Uterus (tissue), 4 donors: ENCODE data around the gene GCLC. TPM values are rescaled to one million over a fixed set of nuclear protein-coding genes. Genes with fewer than 3 reads are reported as not detected.

Experiments
- DNase-seq, 2 donors: peaks; one replicate each; pipeline ENCODE4 v3.0.0-alpha.2; 2019 to 2020
- H3K27ac ChIP-seq, 2 donors: fragments of 200-600 bp; sonication (generic); 1 replicate in 1 of 2; 2 replicates in 1 of 2; pipeline ENCODE4 v1.5.1; 2016 to 2018
- H3K27me3 ChIP-seq, 2 donors: fragments of 200-600 bp; sonication (generic); one replicate each; pipeline ENCODE4 v1.5.1; 2018 to 2019; ENCODE audit warnings: control low read depth in 1 of 2
- H3K36me3 ChIP-seq, 2 donors: fragments of 200-600 bp; sonication (generic); one replicate each; pipeline ENCODE4 v1.5.1; 2019; ENCODE audit warnings: control low read depth in 1 of 2
- H3K4me1 ChIP-seq, 2 donors: fragments of 200-600 bp; sonication (generic); one replicate each; pipeline ENCODE4 v1.5.1; 2018 to 2019; ENCODE audit warnings: control low read depth in 1 of 2
- H3K4me3 ChIP-seq, 2 donors: fragments of 200-600 bp; sonication (generic); 1 replicate in 1 of 2; 2 replicates in 1 of 2; pipeline ENCODE4 v1.5.1; 2018 to 2019; ENCODE audit warnings: mild to moderate bottlenecking in 1 of 2
- H3K9me3 ChIP-seq, 2 donors: fragments of 200-600 bp; sonication (generic); one replicate each; pipeline ENCODE4 v1.5.1; 2019; ENCODE audit warnings: control low read depth in 1 of 2
- CTCF ChIP-seq, 4 experiments: fragments of 200-600 bp in 2 of 4; fragments of 450-650 bp in 2 of 4; sonication (generic) in 2 of 4; IDR thresholded peaks; one replicate each; pipeline ENCODE4 v1.5.1; 2016 to 2019; ENCODE audit warnings: antibody characterized with exemption in 4 of 4, mild to moderate bottlenecking in 2 of 4, moderate library complexity in 1 of 4
- POLR2A ChIP-seq, 2 donors: fragments of 450-650 bp; IDR thresholded peaks; one replicate each; pipeline ENCODE4 v1.6.1; 2016; ENCODE audit warnings: antibody characterized with exemption in 2 of 2, mild to moderate bottlenecking in 1 of 2, moderate library complexity in 1 of 2
- intact Hi-C: fragments of 100-400 bp; cut with DNase I; formaldehyde crosslinking; loops from one replicate; pipeline ENCODE4 v1.15.1; 2023; ENCODE audit warnings: low total_unique reads
- total RNA-seq, 4 donors: library from RNA; depleted of rRNA in 3 of 4; stranded (reverse); fragments of >200 nt in 3 of 4; gene quantifications; one replicate each; pipeline versions ENCODE4 v1.1.0 to v1.2.4, GENCODE V29; 2014 to 2023
- donor health status: DM: yes; HTN: yes; CAD: no.

GCLC gene
- total RNA-seq, 4 donors from 2014 or later: 20.0 to 41.0 (median 32.7) TPM

GRCh38 chr6:53513519-53513966, 31.4 kb downstream of the GCLC start:
- Histone ChIP-seq H3K27ac (no peak overlapping the region), H3K27me3 (no peaks in the 10 kb centered on the region), H3K9me3 (no peaks in the 10 kb centered on the region), H3K4me3 (no peak overlapping the region), H3K4me1 (no peaks in the 10 kb centered on the region), H3K36me3 (no peaks in the 10 kb centered on the region)
- intact Hi-C loops: no loop called here
- TF ChIP-seq CTCF (IDR thresholded peaks at IDR 0.05) (no peak), POLR2A (IDR thresholded peaks at IDR 0.05) (no peak)
- no peak for DNase-seq

- H3K4me3 ChIP-seq: no peak overlapping the region
- H3K27ac ChIP-seq: no peak overlapping the region
- intact Hi-C loops: no loop called here
- no peak for TF ChIP-seq POLR2A (IDR thresholded peaks at IDR 0.05)
- no peak for TF ChIP-seq CTCF (IDR thresholded peaks at IDR 0.05)
- DNase-seq: no peak
- no peaks in the 10 kb centered on the region for H3K4me1 ChIP-seq
- no peaks in the 10 kb centered on the region for H3K9me3 ChIP-seq
- no peaks in the 10 kb centered on the region for H3K36me3 ChIP-seq
- no peaks in the 10 kb centered on the region for H3K27me3 ChIP-seq
These were observed 31.8 kb downstream of the GCLC start for GRCh38 chr6:53513056-53513455.

GRCh38 chr6:53512626-53513025, 32.3 kb downstream of the GCLC start:
- no peaks in the 10 kb centered on the region for H3K9me3 ChIP-seq
- H3K4me3 ChIP-seq: no peak overlapping the region
- TF ChIP-seq CTCF (IDR thresholded peaks at IDR 0.05) (no peak), POLR2A (IDR thresholded peaks at IDR 0.05) (no peak)
- H3K4me1 ChIP-seq: no peaks in the 10 kb centered on the region
- H3K27me3 ChIP-seq: no peaks in the 10 kb centered on the region
- intact Hi-C loops: no loop called here
- no peak overlapping the region for H3K27ac ChIP-seq
- H3K36me3 ChIP-seq: no peaks in the 10 kb centered on the region
- DNase-seq: no peak

- intact Hi-C loops: no loop called here
- Histone ChIP-seq H3K4me1 (no peaks in the 10 kb centered on the region), H3K4me3 (no peak overlapping the region), H3K27ac (no peak overlapping the region), H3K36me3 (no peaks in the 10 kb centered on the region), H3K9me3 (no peaks in the 10 kb centered on the region), H3K27me3 (no peaks in the 10 kb centered on the region)
- no peak for DNase-seq
- TF ChIP-seq CTCF (IDR thresholded peaks at IDR 0.05) (no peak), POLR2A (IDR thresholded peaks at IDR 0.05) (no peak)
These were observed 34.2 kb downstream of the GCLC start for GRCh38 chr6:53510746-53511145.

- no peak for DNase-seq
- TF ChIP-seq POLR2A (IDR thresholded peaks at IDR 0.05) (no peak), CTCF (IDR thresholded peaks at IDR 0.05) (no peak)
- Histone ChIP-seq H3K9me3 (no peaks in the 10 kb centered on the region), H3K4me3 (no peak overlapping the region), H3K36me3 (no peaks in the 10 kb centered on the region), H3K27me3 (no peaks in the 10 kb centered on the region), H3K4me1 (no peaks in the 10 kb centered on the region), H3K27ac (no peak overlapping the region)
- intact Hi-C loops: no loop called here
These were observed 38.0 kb downstream of the GCLC start for GRCh38 chr6:53506872-53507271.
